PC-3 (cell line): ENCODE measurements around the gene MOB4.

ENCODE experiments used
- EZH2 ChIP-seq: fragments of 300-600 bp; sonication (generic); IDR thresholded peaks from one replicate; pipeline ENCODE4 v1.6.1; 2017; ENCODE audit warnings: antibody characterized with exemption, mild to moderate bottlenecking, low read length; ENCODE audit not compliant: unreplicated experiment
- TF ChIP-seq, protein P1 (sequence below): fragments of 300-600 bp; sonication (generic); conservative IDR thresholded peaks from 2 replicates; pipeline ENCODE4 v1.5.1; 2017; ENCODE audit warnings: antibody characterized with exemption, low read depth, mild to moderate bottlenecking, low read length

DNA sequence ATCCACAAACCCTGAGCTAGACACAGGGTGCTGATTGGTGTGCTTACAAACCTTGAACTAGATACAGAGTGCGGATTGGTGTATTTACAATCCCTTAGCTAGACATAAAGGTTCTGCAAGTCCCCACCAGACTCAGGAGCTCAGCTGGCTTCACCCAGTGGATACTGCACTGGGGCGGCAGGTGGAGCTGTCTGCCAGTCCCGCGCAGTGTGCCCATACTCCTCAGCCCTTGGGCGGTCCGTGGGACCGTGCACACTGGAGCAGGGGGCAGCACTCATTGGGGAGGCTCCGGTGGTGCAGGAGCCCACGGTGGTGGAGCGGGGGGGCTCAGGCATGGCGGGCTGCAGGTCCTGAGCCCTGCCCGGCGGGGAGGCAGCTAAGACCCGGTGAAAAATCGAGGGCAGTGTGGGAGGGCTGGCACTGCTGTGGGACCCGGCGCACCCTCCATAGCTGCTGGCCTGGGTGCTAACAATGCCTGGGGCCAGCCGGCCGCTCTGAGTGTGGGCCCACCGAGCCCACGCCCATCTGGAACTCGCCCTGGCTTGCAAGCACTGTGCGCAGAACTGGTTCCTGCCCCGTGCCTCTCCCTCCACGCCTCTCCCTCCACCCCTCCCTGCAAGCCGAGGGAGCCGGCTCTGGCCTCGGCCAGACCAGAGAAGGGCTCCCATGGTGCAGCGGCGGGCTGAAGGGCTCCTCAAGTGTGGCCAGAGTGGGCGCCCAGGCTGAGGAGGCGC, 75.6 kb downstream of the MOB4 start:
- TF ChIP-seq, protein P1, sequence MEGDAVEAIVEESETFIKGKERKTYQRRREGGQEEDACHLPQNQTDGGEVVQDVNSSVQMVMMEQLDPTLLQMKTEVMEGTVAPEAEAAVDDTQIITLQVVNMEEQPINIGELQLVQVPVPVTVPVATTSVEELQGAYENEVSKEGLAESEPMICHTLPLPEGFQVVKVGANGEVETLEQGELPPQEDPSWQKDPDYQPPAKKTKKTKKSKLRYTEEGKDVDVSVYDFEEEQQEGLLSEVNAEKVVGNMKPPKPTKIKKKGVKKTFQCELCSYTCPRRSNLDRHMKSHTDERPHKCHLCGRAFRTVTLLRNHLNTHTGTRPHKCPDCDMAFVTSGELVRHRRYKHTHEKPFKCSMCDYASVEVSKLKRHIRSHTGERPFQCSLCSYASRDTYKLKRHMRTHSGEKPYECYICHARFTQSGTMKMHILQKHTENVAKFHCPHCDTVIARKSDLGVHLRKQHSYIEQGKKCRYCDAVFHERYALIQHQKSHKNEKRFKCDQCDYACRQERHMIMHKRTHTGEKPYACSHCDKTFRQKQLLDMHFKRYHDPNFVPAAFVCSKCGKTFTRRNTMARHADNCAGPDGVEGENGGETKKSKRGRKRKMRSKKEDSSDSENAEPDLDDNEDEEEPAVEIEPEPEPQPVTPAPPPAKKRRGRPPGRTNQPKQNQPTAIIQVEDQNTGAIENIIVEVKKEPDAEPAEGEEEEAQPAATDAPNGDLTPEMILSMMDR: no peak
- no peak for TF ChIP-seq EZH2
